ENCODE data around the gene ZNF778.
"Not testable (repeated sequence)": the region's sequence is repeated elsewhere in the genome, so short reads cannot be mapped to it uniquely, and the experiment has no call there.

GRCh38 chr16:89188471-89189357 is 28.8 kb upstream of the ZNF778 start:
- not testable (repeated sequence) for TF ChIP-seq SIX5 (IDR thresholded peaks at IDR 0.05; ENCODE audit: low read depth, low read length); EZH2 (IDR thresholded peaks at IDR 0.05; ENCODE audit: low read depth, low read length, severe bottlenecking); CTCF (IDR thresholded peaks at IDR 0.05; ENCODE audit: control extremely low read depth in 1 of 3, insufficient read depth in 1 of 3, low read depth in 1 of 3, low read length in 3 of 3); POLR2A (IDR thresholded peaks at IDR 0.05; ENCODE audit: control extremely low read depth in 1 of 2, low read depth in 2 of 2, low read length in 2 of 2); GABPA (IDR thresholded peaks at IDR 0.05; ENCODE audit: borderline replicate concordance, insufficient read depth, low read length); E2F6 (IDR thresholded peaks at IDR 0.05); RAD21 (IDR thresholded peaks at IDR 0.05 in 1 of 2, conservative IDR thresholded peaks at IDR 0.05 in 1 of 2; ENCODE audit: low read depth in 2 of 2, low read length in 2 of 2); YY1 (IDR thresholded peaks at IDR 0.05; ENCODE audit: low read depth, low read length); POLR2AphosphoS5 (IDR thresholded peaks at IDR 0.05; ENCODE audit: low read depth, low read length); EP300 (IDR thresholded peaks at IDR 0.05; ENCODE audit: borderline replicate concordance in 1 of 2, low read depth in 2 of 2, low read length in 2 of 2); JUND (IDR thresholded peaks at IDR 0.05; ENCODE audit: low read length)
